Neuronal stem cell (in vitro differentiated cells): ENCODE measurements around the gene MRPS2.
"Not testable (repeated sequence)": the region's sequence is repeated elsewhere in the genome, so short reads cannot be mapped to it uniquely, and the experiment has no call there.

ENCODE experiments used
- DNase-seq: peaks from one replicate; pipeline ENCODE4 v3.0.0-alpha.2; 2013; ENCODE audit warnings: low spot score
- H2AFZ ChIP-seq: one replicate; pipeline ENCODE4 v1.6.1; 2013; ENCODE audit warnings: mild to moderate bottlenecking, low read length, inconsistent platforms
- H2AK5ac ChIP-seq: 2 replicates; pipeline ENCODE4 v1.6.1; 2013; ENCODE audit warnings: low read depth, mild to moderate bottlenecking, inconsistent platforms, low read length, moderate library complexity, mixed read lengths
- H2BK120ac ChIP-seq: 2 replicates; pipeline ENCODE4 v1.6.1; 2013; ENCODE audit warnings: low read depth, mild to moderate bottlenecking, inconsistent platforms, low read length, moderate library complexity, mixed read lengths
- H2BK12ac ChIP-seq: one replicate; pipeline ENCODE4 v1.6.1; 2013; ENCODE audit warnings: low read length, inconsistent platforms
- H2BK15ac ChIP-seq: 2 replicates; pipeline ENCODE4 v1.6.1; 2013; ENCODE audit warnings: mild to moderate bottlenecking, low read length, inconsistent platforms, mixed read lengths
- H2BK5ac ChIP-seq: one replicate; pipeline ENCODE4 v1.6.1; 2013; ENCODE audit warnings: inconsistent platforms, mild to moderate bottlenecking, low read length, moderate library complexity
- H3K14ac ChIP-seq: one replicate; pipeline ENCODE4 v1.6.1; 2013; ENCODE audit warnings: low read length, inconsistent platforms
- H3K18ac ChIP-seq: 2 replicates; pipeline ENCODE4 v1.6.1; 2013; ENCODE audit warnings: low read length, inconsistent platforms
- H3K23ac ChIP-seq: 2 replicates; pipeline ENCODE4 v1.6.1; 2013; ENCODE audit warnings: low read depth, mild to moderate bottlenecking, mixed read lengths, low read length, inconsistent platforms; ENCODE audit not compliant: poor library complexity
- H3K27ac ChIP-seq: replicated peaks from 3 replicates; pipeline ENCODE4 v1.5.1; 2013; ENCODE audit warnings: low read length, inconsistent platforms
- H3K27me3 ChIP-seq, 3 experiments: 2 replicates each; pipeline ENCODE4 v1.6.1; 2013; ENCODE audit warnings: low read length in 3 of 3, mild to moderate bottlenecking in 2 of 3, inconsistent platforms in 1 of 3, low read depth in 1 of 3, mixed read lengths in 1 of 3, moderate library complexity in 1 of 3; ENCODE audit not compliant: control insufficient read depth in 3 of 3, insufficient read depth in 3 of 3
- H3K36me3 ChIP-seq, 2 donors: replicated peaks in 1 of 2; 2 replicates each; pipeline ENCODE4 v1.6.1; 2013; ENCODE audit warnings: low read length in 2 of 2; ENCODE audit not compliant: control insufficient read depth in 2 of 2, insufficient read depth in 2 of 2
- H3K4ac ChIP-seq: 2 replicates; pipeline ENCODE4 v1.6.1; 2013; ENCODE audit warnings: inconsistent platforms, mild to moderate bottlenecking, low read length, moderate library complexity
- H3K4me1 ChIP-seq, 2 donors: 1 replicate in 1 of 2; 2 replicates in 1 of 2; pipeline ENCODE4 v1.6.1; 2013; ENCODE audit warnings: low read length in 2 of 2, low read depth in 1 of 2; ENCODE audit not compliant: control insufficient read depth in 2 of 2, insufficient read depth in 1 of 2
- H3K4me2 ChIP-seq: one replicate; pipeline ENCODE4 v1.6.1; 2013; ENCODE audit warnings: mild to moderate bottlenecking, low read length, inconsistent platforms; ENCODE audit not compliant: insufficient read depth, poor library complexity, severe bottlenecking
- H3K4me3 ChIP-seq, 2 donors: 2 replicates each; pipeline ENCODE4 v1.5.1; 2013; ENCODE audit warnings: low read length in 2 of 2, mild to moderate bottlenecking in 2 of 2, inconsistent platforms in 1 of 2, moderate library complexity in 1 of 2
- H3K79me1 ChIP-seq: one replicate; pipeline ENCODE4 v1.6.1; 2013; ENCODE audit warnings: low read depth, mild to moderate bottlenecking, inconsistent platforms, low read length, moderate library complexity
- H3K9ac ChIP-seq: one replicate; pipeline ENCODE4 v1.6.1; 2013; ENCODE audit warnings: mild to moderate bottlenecking, low read depth, low read length, inconsistent platforms; ENCODE audit not compliant: poor library complexity
- H3K9me3 ChIP-seq, 2 donors: replicated peaks in 1 of 2; 2 replicates each; pipeline versions ENCODE3 to v1.6.1; 2013; ENCODE audit warnings: low read length in 2 of 2, mild to moderate bottlenecking in 2 of 2, inconsistent platforms in 1 of 2, low read depth in 1 of 2, mixed read lengths in 1 of 2, moderate library complexity in 1 of 2; ENCODE audit not compliant: control insufficient read depth in 2 of 2, insufficient read depth in 1 of 2
- H4K8ac ChIP-seq: one replicate; pipeline ENCODE4 v1.6.1; 2013; ENCODE audit warnings: low read depth, mild to moderate bottlenecking, inconsistent platforms, low read length, moderate library complexity
- H4K91ac ChIP-seq: one replicate; pipeline ENCODE4 v1.6.1; 2013; ENCODE audit warnings: low read length, low read depth, mild to moderate bottlenecking, inconsistent platforms; ENCODE audit not compliant: poor library complexity
- WGBS, 2 donors: extraction: QIAGEN DNeasy Blood & Tissue Kit; methylation state at CpG; one replicate each; pipeline ENCODE4 v1.1.7; 2013; ENCODE audit warnings: missing lambda C conversion rate in 2 of 2, mixed read lengths in 1 of 2; ENCODE audit not compliant: insufficient read length in 2 of 2, insufficient replicate concordance in 1 of 2; ENCODE audit errors: extremely low coverage in 2 of 2; 5-methylcytosine and 5-hydroxymethylcytosine counted together

MRPS2 gene

GRCh38 chr9:135549478-135550343 is 49.2 kb downstream of the MRPS2 start:
- not testable (repeated sequence) for H4K8ac ChIP-seq, H2AFZ ChIP-seq, H2BK5ac ChIP-seq, H3K36me3 ChIP-seq, H2AK5ac ChIP-seq, H3K27ac ChIP-seq, H3K4me1 ChIP-seq, H3K4ac ChIP-seq, H3K4me3 ChIP-seq, H3K9ac ChIP-seq, DNase-seq, H3K79me1 ChIP-seq, H2BK12ac ChIP-seq, H2BK120ac ChIP-seq, H3K4me2 ChIP-seq, H3K23ac ChIP-seq, H3K9me3 ChIP-seq, H4K91ac ChIP-seq
- peaks cover 0 to 27% (median 0%) of the 10 kb centered on the region in 3 experiments for H3K27me3 ChIP-seq
- no CpG with 5 or more reads among the region's 28 CpGs for WGBS, 2 donors
- H3K18ac ChIP-seq: peak overlapping the region; percentile 35
- peak overlapping the region; percentile 15 for H2BK15ac ChIP-seq
- peak overlapping the region; percentile 75 for H3K14ac ChIP-seq

DNA sequence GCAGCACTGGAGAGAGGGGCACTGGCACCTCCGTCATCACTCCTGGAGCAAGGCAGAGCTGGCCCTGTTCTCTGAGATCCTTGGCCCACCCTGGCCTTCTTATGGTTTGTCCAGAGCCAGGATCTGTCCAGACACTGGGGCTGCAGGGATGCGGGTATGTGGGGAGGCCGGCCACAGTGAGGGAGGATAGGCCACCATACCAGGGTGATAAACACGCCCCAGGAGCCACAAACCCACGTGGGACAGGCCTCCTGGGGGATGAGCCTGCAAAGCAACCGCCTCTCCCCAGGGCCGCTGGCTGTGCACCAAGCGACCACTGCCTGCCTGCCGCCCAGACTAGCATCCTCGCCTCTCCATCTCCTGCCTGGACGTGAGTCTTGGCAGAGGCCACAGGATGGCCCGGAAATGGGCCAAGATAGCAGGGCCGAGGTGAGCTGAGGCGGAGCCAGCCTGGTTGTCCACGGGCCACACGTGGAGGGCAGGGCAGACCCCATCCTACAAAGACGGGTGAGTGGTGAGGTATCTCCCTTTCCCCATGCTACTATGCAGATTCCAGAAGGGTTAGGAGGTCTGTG is 49.9 kb downstream of the MRPS2 start:
- Histone ChIP-seq H2BK5ac (no peak overlapping the region), H3K18ac (no peak overlapping the region), H2BK12ac (no peak overlapping the region), H2AFZ (no peak overlapping the region), H4K91ac (no peak overlapping the region), H2BK15ac (peak overlapping the region; percentile 15), H3K4me2 (no peak overlapping the region), H2AK5ac (no peak overlapping the region), H4K8ac (no peak overlapping the region), H3K9ac (no peak overlapping the region), H3K27ac (no peak overlapping the region), H3K36me3 (no peaks in the 10 kb centered on the region), H2BK120ac (no peak overlapping the region), H3K79me1 (peaks cover 2% of the 10 kb centered on the region), H3K4me3 (no peak overlapping the region), H3K4ac (no peak overlapping the region), H3K27me3 (peaks cover 0 to 27% (median 0%) of the 10 kb centered on the region in 3 experiments), H3K23ac (no peak overlapping the region), H3K4me1 (no peaks in the 10 kb centered on the region), H3K9me3 (no peaks in the 10 kb centered on the region), H3K14ac (peak overlapping the region; percentile 75)
- WGBS, 2 donors: no CpG with 5 or more reads among the region's 17 CpGs
- no peak for DNase-seq

DNA sequence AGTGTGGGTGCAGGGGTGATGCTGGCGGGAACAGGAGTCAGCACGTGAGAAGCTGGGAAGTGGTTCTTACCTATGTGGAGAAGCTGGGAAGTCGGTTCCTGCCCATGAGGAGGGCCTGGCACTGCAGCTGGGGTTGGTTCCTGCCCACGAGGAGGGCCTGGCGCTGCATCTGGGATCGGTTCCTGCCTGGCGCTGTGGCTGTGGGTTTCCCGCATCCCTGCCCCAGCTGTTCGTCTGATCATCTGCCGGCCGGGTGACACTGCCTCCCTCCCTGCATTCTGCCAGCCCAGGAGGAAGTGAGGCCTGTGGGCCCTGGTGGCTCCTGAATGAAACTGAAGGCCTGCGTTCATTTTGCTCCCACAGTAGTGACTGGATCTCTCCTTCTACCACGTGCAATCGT is 50.5 kb downstream of the MRPS2 start:
- no peak overlapping the region for H2BK5ac ChIP-seq
- H4K8ac ChIP-seq: no peak overlapping the region
- no peak overlapping the region for H2BK120ac ChIP-seq
- peak overlapping the region; percentile 52 for H2AK5ac ChIP-seq
- no CpG with 5 or more reads among the region's 14 CpGs for WGBS, 2 donors
- no peak overlapping the region for H4K91ac ChIP-seq
- no peak overlapping the region for H3K27ac ChIP-seq
- H3K4ac ChIP-seq: no peak overlapping the region
- H3K36me3 ChIP-seq: no peaks in the 10 kb centered on the region
- peaks cover 0 to 27% (median 0%) of the 10 kb centered on the region in 3 experiments for H3K27me3 ChIP-seq
- no peak overlapping the region for H2BK15ac ChIP-seq
- DNase-seq: no peak
- H3K23ac ChIP-seq: peak overlapping the region; percentile 80
- no peak overlapping the region for H3K14ac ChIP-seq
- H3K9ac ChIP-seq: peak overlapping the region; percentile 30
- H3K18ac ChIP-seq: no peak overlapping the region
- H3K4me3 ChIP-seq: no peak overlapping the region
- H2BK12ac ChIP-seq: no peak overlapping the region
- no peak overlapping the region for H2AFZ ChIP-seq
- no peaks in the 10 kb centered on the region for H3K9me3 ChIP-seq
- no peaks in the 10 kb centered on the region for H3K4me1 ChIP-seq
- H3K4me2 ChIP-seq: no peak overlapping the region
- peaks cover 2% of the 10 kb centered on the region for H3K79me1 ChIP-seq

DNA sequence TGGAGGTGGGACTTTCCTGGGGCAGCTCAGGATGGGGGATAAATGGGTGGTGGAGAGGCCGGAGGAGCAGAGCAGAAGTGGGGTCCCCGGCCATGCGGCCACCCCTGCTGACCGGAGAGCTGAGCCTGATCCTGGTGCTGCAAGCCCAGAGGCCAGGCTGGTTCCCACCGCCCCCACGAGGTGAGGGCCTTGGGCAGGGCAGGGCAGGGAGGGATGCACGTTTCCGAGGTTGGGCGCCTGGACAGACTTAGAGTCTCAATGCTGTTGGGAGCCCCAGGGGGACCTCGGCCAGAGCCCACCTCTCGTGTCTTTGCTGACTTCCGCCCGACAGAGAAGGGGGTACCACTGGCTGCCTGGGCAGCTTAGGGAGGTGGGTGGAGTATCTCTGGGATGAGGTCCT is 51.0 kb downstream of the MRPS2 start:
- no peak overlapping the region for H3K4me3 ChIP-seq
- peak overlapping the region; percentile 64 for H3K18ac ChIP-seq
- H2BK5ac ChIP-seq: no peak overlapping the region
- H2BK12ac ChIP-seq: no peak overlapping the region
- H3K4ac ChIP-seq: no peak overlapping the region
- no peak overlapping the region for H3K14ac ChIP-seq
- H2AK5ac ChIP-seq: peak overlapping the region; percentile 52
- H3K4me2 ChIP-seq: no peak overlapping the region
- H3K27ac ChIP-seq: no peak overlapping the region
- peaks cover 0 to 27% (median 0%) of the 10 kb centered on the region in 3 experiments for H3K27me3 ChIP-seq
- no peak overlapping the region for H3K9ac ChIP-seq
- H3K23ac ChIP-seq: no peak overlapping the region
- H3K79me1 ChIP-seq: peaks cover 2% of the 10 kb centered on the region
- H4K91ac ChIP-seq: no peak overlapping the region
- no peak overlapping the region for H2BK15ac ChIP-seq
- no peak overlapping the region for H4K8ac ChIP-seq
- H2AFZ ChIP-seq: no peak overlapping the region
- no peaks in the 10 kb centered on the region for H3K36me3 ChIP-seq
- H3K9me3 ChIP-seq: no peaks in the 10 kb centered on the region
- no CpG with 5 or more reads among the region's 13 CpGs for WGBS, 2 donors
- no peak overlapping the region for H2BK120ac ChIP-seq
- no peaks in the 10 kb centered on the region for H3K4me1 ChIP-seq
- DNase-seq: no peak
